ENCODE measurements around the gene ALOX5.

- TF ChIP-seq POLR2AphosphoS5 (IDR thresholded peaks at IDR 0.05; ENCODE audit: low read depth, low read length) (no peak), TAF1 (IDR thresholded peaks at IDR 0.05; ENCODE audit: borderline replicate concordance, insufficient read depth, low read length) (no peak)
These were observed 5.8 kb upstream of the ALOX5 start for GRCh38 chr10:45368181-45368580.
